Fibroblast of villous mesenchyme (primary cell): ENCODE measurements around the gene ASTN2. TPM values are rescaled to one million over a fixed set of nuclear protein-coding genes. Genes with fewer than 3 reads are reported as not detected.

Source experiments
- DNase-seq: peaks from one replicate; pipeline ENCODE4 v3.0.0-alpha.2; 2010; ENCODE audit warnings: low read depth
- H3K4me3 ChIP-seq: 2 replicates; pipeline ENCODE4 v1.5.1; 2011; ENCODE audit warnings: low read depth, mild to moderate bottlenecking, low read length
- total RNA-seq: library from RNA; depleted of rRNA; stranded (reverse); fragments of >200 nt; gene quantifications from 2 replicates; pipeline ENCODE4 v1.2.3, GENCODE V29; 2012
- TF ChIP-seq, protein P1 (sequence below): IDR thresholded peaks from 2 replicates; pipeline ENCODE4 v1.5.1; 2012; ENCODE audit warnings: low read depth, mild to moderate bottlenecking, low read length; ENCODE audit not compliant: insufficient read depth

ASTN2 gene
- total RNA-seq, 1 donor = 5.6 TPM

DNA sequence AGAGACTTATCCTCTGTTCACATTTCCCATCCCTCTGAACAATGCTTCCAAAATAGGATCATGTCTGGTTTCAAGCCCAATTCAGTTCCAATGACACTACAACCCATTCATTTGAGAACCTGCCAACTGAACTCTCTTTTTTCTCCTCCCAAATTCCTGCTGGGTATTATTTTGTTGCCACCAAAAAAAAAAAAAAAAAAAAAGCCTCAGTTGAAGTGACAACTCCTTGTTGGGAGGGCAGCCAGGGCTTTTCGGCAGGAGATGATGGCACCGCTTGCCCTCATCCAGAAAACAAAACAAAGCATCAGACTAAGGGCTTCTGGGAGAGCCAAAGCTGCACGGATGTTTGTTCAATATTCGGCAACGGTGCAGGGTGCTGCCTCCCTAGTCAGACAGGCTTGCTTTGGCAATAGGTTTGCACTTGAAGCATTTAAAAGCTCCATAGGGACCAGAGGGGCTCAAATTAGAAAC lies 758.3 kb downstream of the ASTN2 start:
- H3K4me3 ChIP-seq = no peak overlapping the region
- DNase-seq = no peak
- TF ChIP-seq, protein P1, sequence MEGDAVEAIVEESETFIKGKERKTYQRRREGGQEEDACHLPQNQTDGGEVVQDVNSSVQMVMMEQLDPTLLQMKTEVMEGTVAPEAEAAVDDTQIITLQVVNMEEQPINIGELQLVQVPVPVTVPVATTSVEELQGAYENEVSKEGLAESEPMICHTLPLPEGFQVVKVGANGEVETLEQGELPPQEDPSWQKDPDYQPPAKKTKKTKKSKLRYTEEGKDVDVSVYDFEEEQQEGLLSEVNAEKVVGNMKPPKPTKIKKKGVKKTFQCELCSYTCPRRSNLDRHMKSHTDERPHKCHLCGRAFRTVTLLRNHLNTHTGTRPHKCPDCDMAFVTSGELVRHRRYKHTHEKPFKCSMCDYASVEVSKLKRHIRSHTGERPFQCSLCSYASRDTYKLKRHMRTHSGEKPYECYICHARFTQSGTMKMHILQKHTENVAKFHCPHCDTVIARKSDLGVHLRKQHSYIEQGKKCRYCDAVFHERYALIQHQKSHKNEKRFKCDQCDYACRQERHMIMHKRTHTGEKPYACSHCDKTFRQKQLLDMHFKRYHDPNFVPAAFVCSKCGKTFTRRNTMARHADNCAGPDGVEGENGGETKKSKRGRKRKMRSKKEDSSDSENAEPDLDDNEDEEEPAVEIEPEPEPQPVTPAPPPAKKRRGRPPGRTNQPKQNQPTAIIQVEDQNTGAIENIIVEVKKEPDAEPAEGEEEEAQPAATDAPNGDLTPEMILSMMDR = no peak

DNA sequence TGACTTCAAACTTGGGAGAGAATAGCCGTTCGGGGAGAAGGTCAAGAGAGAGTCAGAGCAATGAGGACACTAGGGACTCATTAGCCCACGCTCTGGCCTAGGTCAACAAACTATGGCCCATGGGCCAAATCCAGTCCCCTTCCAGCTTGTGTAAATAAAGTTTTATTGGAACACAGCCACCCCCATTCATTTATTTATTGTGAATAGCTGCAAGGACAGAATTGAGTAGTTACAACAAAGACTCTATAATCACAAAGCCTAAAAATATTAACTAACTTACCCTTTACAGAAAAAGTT lies 760.9 kb downstream of the ASTN2 start:
- no peak overlapping the region for H3K4me3 ChIP-seq
- TF ChIP-seq, protein P1 = no peak
- DNase-seq = no peak

DNA sequence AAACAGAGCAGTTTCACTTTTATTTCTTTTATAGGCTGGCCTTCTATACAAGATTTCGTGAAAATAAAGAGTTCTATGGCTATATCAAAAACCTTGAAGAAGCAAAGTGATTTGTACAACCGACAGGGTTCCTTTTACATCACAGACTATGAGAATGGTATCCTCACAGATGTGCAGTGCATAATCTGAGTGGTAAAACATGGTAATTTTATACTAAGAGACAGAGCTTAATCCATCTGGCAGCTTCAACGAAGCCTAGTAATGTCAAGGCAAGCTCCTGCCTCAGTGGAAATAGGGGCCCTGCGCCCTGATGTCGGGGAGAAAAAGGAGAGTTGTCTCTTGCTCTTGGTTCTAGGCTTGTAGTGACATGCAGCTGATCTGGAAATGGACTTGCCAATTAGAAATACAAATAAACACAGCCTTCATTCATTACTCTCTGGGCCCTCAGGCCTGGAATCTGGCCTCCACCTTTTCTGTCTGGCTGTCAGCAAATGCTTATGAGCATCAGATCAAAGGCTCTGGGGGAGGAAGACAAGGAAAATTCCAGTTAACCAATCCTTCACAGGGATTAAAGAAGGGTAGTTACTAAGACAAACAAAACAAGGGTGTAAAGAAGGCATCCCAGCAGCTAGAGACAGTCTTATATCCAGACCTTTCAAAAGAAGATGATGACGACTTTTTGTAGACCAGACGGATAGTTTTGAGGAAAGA lies 761.4 kb downstream of the ASTN2 start:
- DNase-seq = peak; percentile 26
- TF ChIP-seq, protein P1 = no peak
- no peak overlapping the region for H3K4me3 ChIP-seq

DNA sequence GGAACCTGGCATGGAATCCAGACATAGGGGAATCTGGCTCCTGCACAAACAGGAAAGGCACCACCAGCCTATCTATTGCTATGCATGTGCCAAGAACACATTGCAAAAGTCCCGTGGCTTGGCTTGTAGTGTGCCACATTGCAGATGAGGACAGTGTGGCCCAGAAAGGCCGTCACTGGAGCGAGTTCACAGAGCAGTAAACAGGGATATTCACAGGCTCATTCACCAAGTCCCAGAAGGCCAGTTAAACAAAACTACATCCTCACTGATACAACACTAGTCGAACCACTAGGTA lies 767.4 kb downstream of the ASTN2 start:
- no peak for DNase-seq
- TF ChIP-seq, protein P1 = no peak
- no peak overlapping the region for H3K4me3 ChIP-seq

DNA sequence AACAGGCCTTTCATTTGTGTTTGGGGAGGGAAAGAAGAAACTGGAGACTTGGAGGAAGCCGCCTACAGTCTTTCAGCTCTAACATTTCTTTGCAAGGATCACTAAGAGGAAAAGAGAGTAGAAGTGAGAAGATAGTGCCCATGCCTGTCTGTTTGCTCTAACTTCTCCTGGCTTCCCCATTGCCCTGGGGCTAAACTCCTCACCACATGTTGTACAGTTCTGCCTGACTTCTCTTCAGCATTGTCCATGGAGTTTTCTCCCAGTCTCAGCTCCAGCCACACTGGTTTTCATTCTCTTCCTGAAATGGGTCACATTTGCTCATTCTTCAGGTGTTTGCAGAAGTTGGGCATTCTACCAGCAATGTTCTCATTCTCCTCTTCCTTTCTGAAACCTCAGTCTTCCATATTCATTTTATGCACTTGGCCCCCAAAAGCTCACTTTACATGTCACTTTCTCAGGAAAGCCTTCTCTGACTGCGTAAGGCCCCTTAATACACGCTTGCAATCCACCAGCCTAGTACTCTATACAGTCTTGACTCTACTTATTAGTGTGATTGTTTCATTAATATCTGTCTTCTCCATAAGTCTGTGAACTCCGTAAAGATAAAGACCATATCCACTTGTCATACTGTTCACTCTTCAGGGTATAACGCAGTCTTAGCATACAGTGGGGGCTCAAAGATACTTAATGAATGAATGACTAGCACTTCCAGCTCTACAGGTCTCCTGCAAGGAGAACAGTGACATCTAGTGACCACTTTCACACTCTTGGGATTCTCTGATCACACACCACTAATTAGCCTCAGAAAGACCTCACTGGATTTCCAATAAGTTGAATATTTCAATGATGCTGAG lies 768.0 kb downstream of the ASTN2 start:
- DNase-seq = peak; percentile 60
- TF ChIP-seq, protein P1 = peak; percentile 67

DNA sequence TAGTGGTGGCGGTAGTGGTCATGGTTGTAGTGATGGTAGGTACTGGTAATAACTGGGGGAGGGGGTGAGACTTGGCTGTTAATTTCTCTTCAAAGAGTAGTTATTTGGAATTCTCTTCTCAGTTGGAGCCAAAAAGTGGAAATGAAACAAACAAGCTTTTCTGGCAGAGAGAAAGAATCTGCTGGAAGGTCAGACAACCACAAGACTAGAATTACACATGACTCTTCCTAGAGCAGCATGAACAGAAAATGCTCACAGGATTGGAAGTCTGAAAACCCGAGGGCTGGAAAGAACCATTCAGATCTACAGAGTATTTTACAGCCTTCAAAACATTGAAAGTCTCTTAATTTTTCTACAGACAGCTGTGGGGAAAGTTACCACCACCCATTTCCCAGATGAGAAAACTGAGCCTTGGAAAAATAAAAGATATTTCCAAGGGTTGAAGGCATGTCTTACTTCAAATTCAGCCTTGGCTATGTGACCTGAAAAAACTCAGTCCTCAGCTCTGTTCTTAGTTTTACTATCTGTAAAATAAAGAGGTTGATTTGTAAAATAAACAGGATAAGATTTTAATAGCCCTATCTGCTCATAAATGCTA lies 770.7 kb downstream of the ASTN2 start:
- TF ChIP-seq, protein P1 = no peak
- H3K4me3 ChIP-seq = no peak overlapping the region
- DNase-seq = peak; percentile 54

More for the DNA sequence above, 768.0 kb downstream of the ASTN2 start:
- no peak overlapping the region for H3K4me3 ChIP-seq
